AG04450 (cell line): ENCODE data around the gene EDN1. TPM values are rescaled to one million over a fixed set of nuclear protein-coding genes. Genes with fewer than 3 reads are reported as not detected.

Experiments
- CTCF ChIA-PET: fragments of 300-600, 350-600 bp; formaldehyde crosslinking; extraction: SDS; loops from one replicate; lab custom pipeline; 2022; ENCODE audit warnings: antibody characterized with exemption, inconsistent platforms; lab: Charles Lee
- POLR2A ChIA-PET: fragments of 350-600 bp; formaldehyde crosslinking; extraction: SDS; loops from one replicate; lab custom pipeline; 2021; ENCODE audit warnings: antibody characterized with exemption, inconsistent platforms; lab: Yijun Ruan, JAX
- DNase-seq: peaks from one replicate; pipeline ENCODE4 v3.0.0-alpha.2; 2011; ENCODE audit warnings: low read depth, low spot score
- H3K27ac ChIP-seq: one replicate; pipeline ENCODE4 v1.5.1; 2012; ENCODE audit warnings: low read depth, low read length, control low read depth
- H3K27me3 ChIP-seq: one replicate; pipeline ENCODE4 v1.6.0; 2012; ENCODE audit warnings: low read length; ENCODE audit not compliant: control insufficient read depth, insufficient read depth
- H3K4me3 ChIP-seq: 2 replicates; pipeline ENCODE4 v1.5.1; 2011; ENCODE audit warnings: mild to moderate bottlenecking, low read depth, low read length, control low read depth
- H3K9me3 ChIP-seq: 2 replicates; pipeline ENCODE4 v1.5.1; 2012; ENCODE audit warnings: low read length; ENCODE audit not compliant: control insufficient read depth, insufficient read depth
- CTCF ChIP-seq: IDR thresholded peaks from 2 replicates; pipeline ENCODE4 v1.5.1; 2011; ENCODE audit warnings: low read depth, low read length, control low read depth, inconsistent platforms
- polyA plus RNA-seq: library from polyadenylated mRNA; depleted of rRNA; stranded (reverse); fragments of >200 nt; gene quantifications from 2 replicates; pipeline ENCODE4 v1.2.3, GENCODE V29; 2011

EDN1 gene
- polyA plus RNA-seq, 1 experiment, result 2.1 TPM

- ChIA-PET CTCF (no interaction called here), POLR2A (no interaction called here)
- TF ChIP-seq CTCF, result no peak
- H3K4me3 ChIP-seq, result no peak overlapping the region
- H3K27me3 ChIP-seq, result no peaks in the 10 kb centered on the region
- no peak overlapping the region for H3K27ac ChIP-seq
- H3K9me3 ChIP-seq, result no peaks in the 10 kb centered on the region
- no peak for DNase-seq
Measured at GRCh38 chr6:12266571-12266970, 23.6 kb upstream of the EDN1 start.

- no peak overlapping the region for H3K27ac ChIP-seq
- ChIA-PET POLR2A (no interaction called here), CTCF (interaction anchor here (0.7 kb wide), 1 partner anchor 337 kb away, joined by 3 read pairs; no protein-coding TSS in a partner anchor)
- no peak overlapping the region for H3K4me3 ChIP-seq
- H3K27me3 ChIP-seq, result no peaks in the 10 kb centered on the region
- no peak for TF ChIP-seq CTCF
- DNase-seq, result no peak
- H3K9me3 ChIP-seq, result no peaks in the 10 kb centered on the region
Measured at GRCh38 chr6:12269110-12269509, 21.1 kb upstream of the EDN1 start.

- ChIA-PET CTCF (no interaction called here), POLR2A (no interaction called here)
- no peak for DNase-seq
- TF ChIP-seq CTCF, result no peak
- Histone ChIP-seq H3K9me3 (no peaks in the 10 kb centered on the region), H3K27ac (no peak overlapping the region), H3K27me3 (no peaks in the 10 kb centered on the region), H3K4me3 (no peak overlapping the region)
Measured at GRCh38 chr6:12270551-12271230, 19.5 kb upstream of the EDN1 start.

- no peaks in the 10 kb centered on the region for H3K27me3 ChIP-seq
- ChIA-PET POLR2A (no interaction called here), CTCF (no interaction called here)
- TF ChIP-seq CTCF, result no peak
- H3K9me3 ChIP-seq, result no peaks in the 10 kb centered on the region
- no peak overlapping the region for H3K4me3 ChIP-seq
- H3K27ac ChIP-seq, result no peak overlapping the region
- DNase-seq, result no peak
Measured at GRCh38 chr6:12271594-12271993, 18.6 kb upstream of the EDN1 start.

GRCh38 chr6:12271997-12272396 is 18.2 kb upstream of the EDN1 start:
- TF ChIP-seq CTCF, result no peak
- Histone ChIP-seq H3K9me3 (no peaks in the 10 kb centered on the region), H3K27ac (no peak overlapping the region), H3K27me3 (no peaks in the 10 kb centered on the region), H3K4me3 (no peak overlapping the region)
- ChIA-PET POLR2A (no interaction called here), CTCF (interaction anchor here (0.9 kb wide), 1 partner anchor 38 kb away, joined by 3 read pairs; no protein-coding TSS in a partner anchor)
- no peak for DNase-seq
